Activated CD4-positive, alpha-beta T cell treated with anti-CD3 and anti-CD28 coated beads, Interleukin-2, amount 50 U/mL, for 48 hours (primary cell): ENCODE measurements around the gene HS3ST3B1.
A peak's percentile ranks its signal among the peaks of the same experiment; 100 is the strongest.

Experiments
- DNase-seq, 2 experiments: peaks; one replicate each; pipeline ENCODE4 v3.0.0-alpha.2; 2020

HS3ST3B1 gene

DNA sequence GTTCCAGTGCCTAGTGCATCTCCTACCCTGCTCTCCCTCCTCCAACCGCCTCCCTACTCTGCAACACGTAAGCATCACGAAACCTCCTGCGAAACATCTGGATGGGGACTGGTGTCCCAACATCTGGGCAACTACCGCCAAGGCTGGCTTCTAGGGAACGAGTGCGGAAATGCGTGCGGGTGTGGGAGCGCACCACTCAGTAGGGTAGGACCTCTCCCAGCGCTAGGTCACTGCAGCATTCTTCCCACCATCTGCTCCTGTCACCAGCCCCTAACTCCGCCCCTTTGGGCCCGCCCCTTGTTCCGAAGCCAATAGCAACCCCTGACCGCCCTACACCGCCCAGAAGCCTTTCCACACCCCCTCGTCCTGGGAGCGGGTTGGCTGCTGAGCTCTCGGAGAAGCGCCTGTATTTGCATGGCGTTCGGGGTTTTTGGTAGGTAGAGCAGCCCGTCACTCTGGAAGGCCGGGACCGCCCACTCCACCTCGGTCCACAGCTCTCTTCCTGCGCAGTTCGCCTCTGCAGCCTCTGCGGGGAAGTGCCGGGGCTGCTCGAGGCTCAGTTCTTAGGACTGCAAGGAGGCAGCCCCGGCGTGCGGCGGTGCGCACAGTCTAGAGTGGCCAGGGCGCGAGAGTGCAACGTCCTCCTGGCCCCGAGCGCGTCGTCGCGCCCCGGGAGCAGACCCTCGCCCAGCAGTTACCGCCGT is at the start of gene HS3ST3B1:
Gene HS3ST3B1, plus strand, starts transcription at position 507 of the 704 bp plus-strand sequence. CDS start 438 bp downstream, outside the sequence.
- peak; percentile 100 for DNase-seq

DNA sequence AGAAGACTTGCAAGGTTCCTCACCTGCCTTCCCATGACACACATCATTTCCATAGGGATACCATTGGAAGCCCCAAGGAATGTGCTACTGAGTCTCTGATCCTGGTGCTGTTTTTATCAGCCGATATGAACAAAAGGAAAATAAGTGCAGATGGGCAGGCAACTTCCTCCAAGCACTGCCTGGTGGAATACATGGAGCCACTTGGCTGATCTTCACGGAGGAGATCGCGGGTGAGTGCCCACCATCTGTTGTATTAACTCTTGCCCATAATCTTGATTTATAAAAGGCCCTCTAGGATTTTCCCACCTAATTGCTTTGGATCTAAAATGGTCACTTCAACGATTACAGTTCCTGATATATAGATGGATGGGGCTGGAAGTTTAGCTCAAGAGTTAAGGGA is 39.5 kb upstream of the HS3ST3B1 start:
- no peak for DNase-seq

DNA sequence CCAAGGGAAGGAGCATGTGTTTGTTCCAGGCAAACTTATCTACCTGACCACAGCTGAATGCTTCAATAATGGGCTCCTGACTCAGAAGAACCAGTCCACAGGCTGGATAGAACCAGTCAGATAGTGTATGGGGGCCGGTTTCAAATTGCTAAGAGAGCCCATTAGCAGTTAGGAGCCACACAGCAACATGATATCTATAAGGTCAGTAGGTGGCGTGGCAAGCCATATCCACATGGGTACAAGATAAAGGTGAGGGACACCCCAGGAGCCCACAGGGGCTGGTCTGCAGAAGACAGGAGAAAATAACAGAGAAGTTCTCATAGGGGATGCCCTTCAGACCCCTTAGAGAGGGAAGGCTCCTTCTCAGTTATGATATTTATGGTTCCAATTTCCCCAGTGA is 32.6 kb upstream of the HS3ST3B1 start:
- DNase-seq: peak; percentile 1 to 5

DNA sequence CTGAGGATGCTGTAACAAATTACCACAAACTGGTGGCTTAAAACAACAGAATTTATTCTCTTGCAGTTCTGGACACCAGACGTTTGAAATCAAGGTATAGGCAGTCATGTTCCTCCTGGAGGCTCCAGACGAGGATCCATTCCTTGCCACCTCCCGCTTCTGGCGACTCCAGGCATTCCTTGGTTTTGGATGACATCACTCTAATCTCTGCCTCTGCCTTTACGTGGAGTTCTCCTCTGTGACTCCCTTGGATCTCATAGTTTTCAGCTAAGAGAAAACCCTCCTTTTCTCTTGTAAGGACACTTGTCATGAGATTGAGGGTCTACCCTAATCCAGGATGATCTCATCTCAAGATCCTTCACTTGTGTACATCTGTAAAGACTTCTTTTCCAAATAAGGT is 31.4 kb upstream of the HS3ST3B1 start:
- no peak for DNase-seq

DNA sequence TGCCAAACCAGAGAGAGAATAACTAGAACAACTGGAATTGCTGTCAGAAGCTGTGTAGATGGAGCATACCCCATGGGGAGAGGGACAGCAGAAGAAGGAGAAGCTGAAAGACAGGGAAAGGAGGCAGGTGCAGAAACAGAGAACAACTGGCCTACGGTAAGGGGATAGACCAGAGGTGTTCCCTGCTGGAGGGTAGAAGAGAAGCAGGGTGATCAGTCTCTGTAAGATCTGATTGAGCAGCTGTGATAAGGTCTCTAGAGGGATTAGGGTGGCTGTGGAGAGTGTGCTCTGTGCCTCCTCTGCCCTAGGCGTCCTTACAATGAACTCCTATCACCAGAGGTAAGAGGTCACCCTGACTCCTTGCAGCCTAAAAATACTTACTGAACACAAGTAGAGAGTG is 30.4 kb upstream of the HS3ST3B1 start:
- no peak for DNase-seq

DNA sequence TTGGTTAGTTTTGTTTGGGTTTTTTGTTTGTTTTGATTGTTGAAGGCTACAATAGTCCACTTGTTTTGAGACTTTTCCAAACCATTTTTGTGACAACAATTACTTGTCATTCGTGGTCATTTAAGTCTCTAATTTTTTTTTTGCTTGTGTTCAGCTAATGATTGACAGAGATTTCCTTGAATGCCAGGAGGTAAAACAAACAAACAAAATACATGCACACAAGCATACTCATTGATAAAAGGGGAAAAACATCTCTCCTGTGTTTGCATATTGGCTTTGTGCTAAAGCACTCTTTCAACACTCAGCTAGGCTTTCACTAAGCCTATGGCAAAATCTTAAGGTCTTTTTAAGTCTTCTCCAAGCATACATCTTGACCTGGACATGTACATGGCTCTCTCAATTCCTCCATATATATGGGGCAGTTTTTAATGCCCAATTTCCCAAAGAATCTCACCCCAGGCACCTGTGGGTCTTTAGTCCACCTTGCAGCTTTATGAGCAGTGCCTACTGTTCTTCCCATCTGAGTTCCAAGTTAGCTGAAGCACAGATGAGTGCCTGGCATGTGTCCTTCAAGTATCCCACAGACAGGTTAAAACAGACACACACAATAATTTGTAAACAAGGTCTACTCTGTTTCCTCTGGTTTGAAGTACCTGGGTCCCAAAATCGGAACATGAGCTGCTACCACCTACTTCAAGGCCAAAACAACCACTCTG is 24.2 kb upstream of the HS3ST3B1 start:
- no peak for DNase-seq

DNA sequence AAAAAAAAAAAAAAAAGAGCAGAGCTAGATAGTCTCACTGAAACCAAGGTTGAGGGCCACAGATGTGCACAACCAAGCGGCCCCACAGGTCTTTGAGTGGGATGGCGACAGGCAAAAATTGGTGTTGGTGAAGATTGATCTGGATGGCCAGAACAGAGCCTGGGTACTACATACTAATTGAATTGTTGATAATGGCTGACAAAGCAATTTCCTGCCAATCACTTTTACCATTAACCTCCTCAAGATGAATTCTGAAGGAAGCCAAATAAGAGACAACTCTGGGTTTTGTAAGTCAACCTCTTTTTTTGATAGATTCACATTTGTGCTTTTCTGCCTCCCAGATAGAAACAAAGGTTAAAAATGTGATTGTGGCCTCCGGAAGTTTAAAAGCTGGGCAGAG is 19.4 kb upstream of the HS3ST3B1 start:
- DNase-seq: no peak

DNA sequence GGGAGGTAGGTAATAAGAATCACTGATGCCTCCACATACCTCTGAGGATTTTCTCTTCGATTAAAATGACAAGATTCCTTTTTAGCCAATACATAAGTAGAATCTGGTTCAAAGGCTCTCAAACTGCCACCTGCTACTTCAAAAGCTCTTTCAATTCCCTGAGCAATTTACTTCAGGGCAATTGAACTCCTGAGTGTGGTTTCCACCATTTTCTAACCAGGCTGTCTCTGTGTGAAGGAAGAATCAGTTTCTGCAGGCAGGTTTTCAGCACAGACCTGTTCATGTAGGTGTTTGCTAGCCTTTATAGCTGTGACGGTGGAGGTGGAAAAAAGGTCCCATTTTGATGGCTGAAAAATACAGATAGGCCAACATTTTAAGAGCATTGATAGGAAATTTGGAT is 18.2 kb upstream of the HS3ST3B1 start:
- DNase-seq: no peak

DNA sequence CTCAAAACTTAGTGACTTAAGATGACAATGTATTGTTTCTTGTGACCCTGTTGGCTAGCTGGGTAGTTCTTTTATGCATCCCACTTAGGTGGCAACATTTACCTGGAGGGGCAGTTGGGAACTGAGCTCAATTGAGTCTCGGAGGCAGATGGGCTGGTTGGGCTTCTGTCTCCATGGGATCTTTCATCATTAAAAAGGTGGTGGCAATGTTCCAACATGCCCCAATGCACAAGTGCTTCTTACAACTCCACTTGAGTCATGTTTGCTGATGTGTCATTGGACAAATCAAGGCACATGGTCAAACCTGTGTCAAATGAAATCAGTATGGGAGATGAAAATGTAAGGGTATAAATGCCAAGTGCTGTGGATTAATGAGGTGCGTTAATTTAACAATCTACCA is 11.7 kb upstream of the HS3ST3B1 start:
- no peak for DNase-seq

DNA sequence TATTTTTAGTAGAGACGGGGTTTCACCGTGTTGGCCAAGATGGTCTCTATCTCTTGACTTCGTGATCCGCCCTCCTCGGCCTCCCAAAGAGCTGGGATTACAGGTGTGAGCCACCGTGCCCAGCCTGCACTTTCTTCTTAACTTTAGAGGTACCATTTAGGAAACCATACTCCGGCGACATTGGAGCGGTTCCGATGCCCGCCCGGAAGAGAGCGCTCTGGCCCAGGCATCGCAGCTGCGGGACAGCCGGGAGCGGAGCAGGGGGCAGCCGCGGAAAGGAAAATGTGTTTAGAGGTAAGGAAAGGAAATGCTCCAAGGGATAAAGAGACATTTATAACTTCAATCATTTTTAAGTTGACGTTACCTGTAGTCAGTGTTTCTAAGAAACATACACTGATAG is 6.0 kb upstream of the HS3ST3B1 start:
- DNase-seq: no peak

DNA sequence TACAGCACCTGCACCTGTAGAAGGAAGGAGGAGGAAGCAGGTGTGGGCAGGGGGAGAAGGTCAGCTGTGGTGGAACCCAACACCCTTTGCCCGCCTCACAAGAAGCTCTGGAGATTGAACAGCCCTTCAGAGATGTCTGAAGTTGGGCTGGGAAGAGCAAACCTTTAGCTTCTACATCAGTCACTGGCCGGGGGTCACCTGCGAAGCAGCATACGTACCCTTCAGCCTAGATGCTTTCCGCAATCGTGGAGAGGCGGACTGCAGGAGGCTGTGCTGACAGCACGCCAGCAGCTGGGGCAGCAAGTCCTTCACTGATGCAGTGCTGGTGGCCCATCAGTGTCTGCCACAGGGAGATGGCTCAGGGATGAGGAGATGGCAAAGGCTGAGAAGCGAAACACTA is 5.2 kb upstream of the HS3ST3B1 start:
- DNase-seq: no peak

DNA sequence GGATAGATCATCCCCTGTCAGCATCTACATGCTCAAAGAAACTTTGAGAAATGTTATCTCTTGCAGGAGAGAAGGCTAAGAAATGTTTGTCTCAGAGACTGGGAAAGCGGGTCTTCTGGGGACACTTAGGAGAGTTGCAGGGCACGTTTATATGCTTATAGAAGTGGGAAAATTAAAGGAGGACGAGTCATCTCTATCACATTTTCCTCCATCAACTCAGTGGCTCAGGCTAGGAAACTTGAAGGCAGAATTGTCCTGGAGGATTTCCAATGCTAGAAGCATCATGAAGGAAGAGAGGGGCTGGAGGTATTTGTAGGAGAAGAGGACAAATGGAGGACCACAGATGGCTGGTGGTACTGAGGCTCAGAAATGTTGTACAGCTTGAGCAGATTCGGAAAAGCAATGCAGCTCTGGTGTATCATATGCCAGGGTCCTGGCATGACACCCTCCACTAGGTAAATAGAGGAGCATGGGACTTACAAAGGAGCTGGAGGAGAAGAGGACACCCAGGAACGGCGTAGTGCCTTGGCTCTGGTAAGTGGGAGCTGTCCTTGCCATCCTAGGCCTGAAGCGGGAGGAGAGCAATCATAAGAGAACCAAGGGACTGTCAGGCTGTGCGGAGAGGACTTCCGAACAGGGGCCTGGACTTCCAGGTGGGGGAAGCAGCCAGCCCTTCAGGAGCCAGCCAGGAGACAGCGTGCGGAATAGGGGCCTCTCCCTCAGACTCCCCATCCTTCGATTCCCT is 4.5 kb upstream of the HS3ST3B1 start:
- no peak for DNase-seq

DNA sequence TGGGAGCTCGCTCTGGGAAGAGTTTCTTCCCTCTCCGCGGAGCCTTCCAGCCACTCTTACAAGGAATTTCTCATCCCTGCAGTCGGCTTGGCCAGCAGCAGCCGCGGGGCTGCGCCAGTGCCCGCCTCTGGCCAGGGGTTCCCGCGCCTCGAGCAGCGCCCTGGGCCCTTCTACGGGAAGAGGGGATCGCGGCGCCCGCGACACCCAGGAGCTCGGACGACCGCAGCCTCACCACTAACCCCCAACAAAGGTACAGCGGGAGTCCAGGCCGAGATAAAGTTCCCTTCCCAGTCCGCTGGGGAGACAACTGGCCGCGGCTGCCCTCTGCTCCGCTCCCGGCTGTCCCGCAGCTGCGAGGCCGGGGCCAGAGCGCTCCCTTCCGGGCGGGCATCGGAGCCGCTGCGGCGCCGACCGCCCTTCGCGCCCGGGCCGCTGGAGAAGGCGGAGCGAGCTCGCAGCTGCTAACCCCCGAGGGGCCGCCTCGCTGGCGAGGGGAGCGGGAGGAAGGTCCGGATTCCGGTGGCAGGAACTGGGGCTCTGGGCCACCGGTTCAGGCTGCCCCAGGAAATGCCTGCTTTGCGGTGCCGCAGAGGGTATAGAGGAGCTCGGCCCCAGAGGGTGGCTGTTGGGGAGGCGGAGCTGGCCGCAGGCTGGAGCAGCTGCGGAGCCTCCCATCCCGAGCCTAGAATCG is 3.6 kb upstream of the HS3ST3B1 start:
- peak; percentile 40 to 50 for DNase-seq

DNA sequence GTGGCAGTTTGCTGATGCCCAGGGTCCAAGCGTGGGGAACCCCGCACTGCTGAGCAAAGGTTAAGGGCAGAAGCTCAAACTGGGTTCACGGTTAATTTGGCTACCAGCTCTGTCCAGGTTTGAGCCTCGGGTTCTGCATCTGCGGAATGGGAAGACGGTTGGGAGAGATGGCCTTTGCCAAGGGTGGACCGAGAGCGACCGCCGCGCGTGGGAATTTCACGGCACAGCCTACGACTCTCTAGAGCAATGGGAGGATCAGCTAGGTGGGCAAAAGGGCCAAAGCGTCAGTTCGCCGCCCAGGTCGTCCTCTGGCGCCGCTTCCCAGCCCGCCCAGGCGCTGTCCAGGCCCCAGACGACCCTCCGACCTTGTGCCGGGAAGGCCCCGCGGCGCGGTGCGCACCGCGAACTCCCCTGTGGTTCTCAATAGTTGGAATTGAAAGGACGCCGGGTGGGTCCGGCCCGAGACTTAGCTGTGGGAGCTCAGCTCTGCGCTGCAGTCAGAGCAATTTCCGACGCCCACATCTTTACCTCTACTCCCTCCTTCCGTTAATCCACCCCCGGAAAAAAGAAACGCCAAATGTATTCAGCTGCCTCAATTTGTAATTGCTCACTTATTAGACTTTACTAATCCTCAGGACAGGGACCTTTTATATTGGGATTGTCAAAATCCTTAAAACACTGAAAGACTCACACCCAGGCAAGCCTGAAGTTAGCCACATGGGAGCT is 2.5 kb upstream of the HS3ST3B1 start:
- DNase-seq: no peak

DNA sequence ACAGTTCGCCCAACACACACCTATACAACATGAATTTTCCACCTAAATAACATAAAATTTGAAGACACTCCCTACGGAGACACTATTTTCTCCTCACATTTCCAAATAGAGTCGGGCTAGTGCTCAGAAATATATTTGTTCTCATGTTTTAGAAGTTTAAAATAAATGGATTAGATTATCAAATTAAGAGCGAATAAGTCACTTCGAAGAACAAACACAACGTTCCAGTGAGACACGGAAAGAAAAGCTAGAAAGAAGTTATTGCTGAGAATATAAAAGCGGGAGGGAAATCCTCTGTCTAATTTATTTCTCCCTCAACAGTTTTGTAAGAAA is 2.0 kb upstream of the HS3ST3B1 start:
- no peak for DNase-seq

DNA sequence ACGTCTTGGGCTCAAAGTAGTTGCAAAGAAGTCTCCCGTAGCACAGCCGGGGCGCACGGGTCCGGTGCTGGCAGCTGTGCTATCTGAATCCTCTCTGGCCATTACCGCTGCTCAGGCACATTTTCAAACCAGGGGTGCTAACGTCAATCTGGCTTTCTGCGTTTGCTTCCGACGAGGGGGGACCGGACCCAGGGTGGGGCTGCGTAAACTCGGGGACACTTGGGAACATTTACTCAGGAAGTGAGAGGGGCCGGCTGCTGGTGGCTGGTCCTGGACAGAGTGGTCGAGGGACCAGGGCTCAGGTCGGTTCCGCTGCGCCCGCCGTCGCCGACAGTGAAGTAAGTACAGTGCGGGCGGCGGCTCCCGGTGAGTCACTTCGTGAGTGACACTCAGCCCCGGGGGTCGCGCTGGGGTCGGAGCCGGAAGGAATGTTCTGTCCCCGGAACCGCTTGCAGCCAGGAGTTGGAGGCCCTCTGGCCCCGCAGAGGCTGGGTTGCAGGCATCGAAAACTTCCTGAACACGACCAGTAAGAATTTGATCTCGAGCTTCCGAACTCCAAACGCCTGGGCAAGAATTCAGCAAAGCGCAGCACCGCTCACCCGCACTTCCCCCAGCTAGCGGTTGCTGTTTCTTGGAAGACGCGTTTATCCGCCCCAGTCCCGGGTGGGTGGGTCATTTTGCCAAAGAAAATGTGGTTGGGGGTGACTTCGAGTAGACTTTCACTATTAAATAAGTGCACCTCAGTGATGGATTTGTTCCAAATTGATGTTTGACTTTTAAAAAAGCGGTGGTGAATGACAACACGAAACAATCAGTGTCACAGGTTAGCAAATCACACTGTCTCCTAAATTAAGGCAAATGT is 1.4 kb upstream of the HS3ST3B1 start:
- peak; percentile 45 to 55 for DNase-seq

DNA sequence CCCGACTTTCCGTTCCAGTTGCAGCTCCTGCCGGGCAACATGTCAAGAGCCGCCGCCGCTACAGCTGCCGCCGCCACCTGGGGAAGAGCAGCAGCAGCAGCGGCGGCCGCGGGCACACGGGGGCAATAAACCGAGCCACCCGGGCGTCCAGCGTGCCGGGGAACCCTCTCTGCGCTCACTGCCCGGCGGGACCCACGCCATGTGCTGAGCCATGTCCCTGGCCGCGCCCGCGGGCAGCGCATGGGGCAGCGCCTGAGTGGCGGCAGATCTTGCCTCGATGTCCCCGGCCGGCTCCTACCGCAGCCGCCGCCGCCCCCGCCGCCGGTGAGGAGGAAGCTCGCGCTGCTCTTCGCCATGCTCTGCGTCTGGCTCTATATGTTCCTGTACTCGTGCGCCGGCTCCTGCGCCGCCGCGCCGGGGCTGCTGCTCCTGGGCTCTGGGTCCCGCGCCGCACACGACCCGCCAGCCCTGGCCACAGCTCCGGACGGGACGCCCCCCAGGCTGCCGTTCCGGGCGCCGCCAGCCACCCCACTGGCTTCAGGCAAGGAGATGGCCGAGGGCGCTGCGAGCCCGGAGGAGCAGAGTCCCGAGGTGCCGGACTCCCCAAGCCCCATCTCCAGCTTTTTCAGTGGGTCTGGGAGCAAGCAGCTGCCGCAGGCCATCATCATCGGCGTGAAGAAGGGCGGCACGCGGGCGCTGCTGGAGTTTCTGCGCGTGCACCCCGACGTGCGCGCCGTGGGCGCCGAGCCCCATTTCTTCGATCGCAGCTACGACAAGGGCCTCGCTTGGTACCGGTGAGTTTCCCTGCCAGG is 604 bp downstream of the HS3ST3B1 start:
- peak; percentile 40 to 46 for DNase-seq

DNA sequence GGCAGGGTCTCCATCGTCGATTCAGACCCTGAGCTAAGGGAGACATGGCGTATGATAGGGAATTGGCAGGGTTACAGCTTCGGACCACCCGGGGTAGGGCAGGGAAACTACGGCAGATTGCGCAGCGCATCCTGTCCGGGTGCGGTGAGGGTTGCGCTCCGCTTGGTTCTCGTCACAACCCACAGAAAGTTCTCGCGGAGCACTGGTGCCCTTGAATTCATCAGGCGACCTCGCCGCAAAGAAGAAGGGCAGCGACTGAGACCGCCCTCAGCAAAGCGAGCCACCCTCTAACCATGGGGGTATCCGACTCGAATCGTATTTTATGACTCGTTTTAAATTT is 1.2 kb downstream of the HS3ST3B1 start:
- peak; percentile 68 to 76 for DNase-seq

DNA sequence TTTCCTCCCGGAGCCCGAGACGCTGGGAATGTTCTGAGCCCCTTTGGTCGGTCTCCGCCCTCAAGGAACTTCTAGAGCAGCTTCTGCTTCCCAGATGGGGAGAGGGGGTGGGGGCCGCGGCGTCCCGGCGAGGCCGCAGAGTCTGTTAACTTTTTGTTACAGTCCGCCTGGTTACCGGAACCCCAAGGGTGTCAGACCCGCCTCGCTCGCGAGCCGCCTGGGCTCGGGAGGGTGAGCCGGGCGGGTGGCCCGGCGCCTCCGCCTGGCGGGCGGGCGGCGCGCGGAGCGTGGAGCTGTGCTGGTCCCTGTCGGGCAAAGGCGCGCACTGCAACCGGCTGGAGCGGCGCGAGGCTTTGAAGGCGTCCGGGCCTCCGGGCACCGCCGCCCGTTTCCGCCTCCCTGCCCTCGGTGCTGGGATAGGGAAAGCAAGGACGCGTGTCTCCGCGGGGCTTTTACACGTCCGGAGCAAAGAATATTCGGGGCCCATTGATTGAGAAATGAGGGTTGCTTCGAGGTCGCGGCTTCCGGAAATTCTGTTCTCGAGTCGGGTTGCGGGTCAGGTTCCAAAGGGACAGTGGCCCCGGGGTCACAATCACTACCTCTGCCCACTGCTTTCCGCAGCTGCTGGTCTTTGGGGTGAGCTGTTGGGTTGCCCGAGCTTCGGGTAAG is 1.7 kb downstream of the HS3ST3B1 start:
- peak; percentile 82 to 86 for DNase-seq
